Caco-2 (cell line): ENCODE data around the gene UBE2E3. TPM values are rescaled to one million over a fixed set of nuclear protein-coding genes. Genes with fewer than 3 reads are reported as not detected.
"Not testable (repeated sequence)": the region's sequence is repeated elsewhere in the genome, so short reads cannot be mapped to it uniquely, and the experiment has no call there.

Experiments
- BruUV-seq: library from RNA; stranded (reverse); fragments of 400-500 nt; replicated peaks from 2 replicates; lab custom pipeline; 2021; lab: Mats Ljungman, UMichigan
- CTCF ChIA-PET: fragments of 300-600 bp; sonication (Branson Sonifier 250); formaldehyde crosslinking; loops from one replicate; lab custom pipeline; 2022; ENCODE audit warnings: antibody characterized with exemption; lab: Charles Lee
- POLR2A ChIA-PET: fragments of 300-600 bp; sonication (Branson Sonifier 250); formaldehyde crosslinking; loops from one replicate; lab custom pipeline; 2022; ENCODE audit warnings: antibody characterized with exemption; lab: Charles Lee
- DNase-seq, 2 experiments: peaks; one replicate each; pipeline versions ENCODE4 v3.0.0 to v3.0.0-alpha.2; 2020 to 2022
- H3K27me3 ChIP-seq: replicated peaks from 2 replicates; pipeline ENCODE4 v1.6.0; 2011; ENCODE audit warnings: low read length; ENCODE audit not compliant: control insufficient read depth, insufficient read depth
- H3K36me3 ChIP-seq: 2 replicates; pipeline ENCODE4 v1.5.1; 2011; ENCODE audit warnings: low read length; ENCODE audit not compliant: control insufficient read depth, insufficient read depth
- H3K4me1 ChIP-seq: fragments of 250-450 bp; sonication (Bioruptor Pico); 2 replicates; pipeline ENCODE4 v1.5.1; 2020; ENCODE audit warnings: mild to moderate bottlenecking
- H3K4me3 ChIP-seq: 2 replicates; pipeline ENCODE4 v1.5.1; 2011; ENCODE audit warnings: low read depth, mild to moderate bottlenecking, control low read depth, low read length
- H3K9me3 ChIP-seq: fragments of 250-450 bp; sonication (Bioruptor Pico); 2 replicates; pipeline ENCODE4 v1.5.1; 2020; ENCODE audit warnings: mild to moderate bottlenecking, moderate library complexity
- H3K27ac Mint-ChIP-seq: one replicate; pipeline ENCODE4 v1.8.0; 2022; ENCODE audit warnings: mixed read lengths; ENCODE audit not compliant: unreplicated experiment
- H3K27me3 Mint-ChIP-seq: one replicate; pipeline ENCODE4 v1.8.0; 2022; ENCODE audit warnings: mixed read lengths; ENCODE audit not compliant: insufficient read depth, unreplicated experiment
- H3K36me3 Mint-ChIP-seq: one replicate; pipeline ENCODE4 v1.8.0; 2022; ENCODE audit warnings: mild to moderate bottlenecking, mixed read lengths; ENCODE audit not compliant: insufficient read depth, unreplicated experiment
- H3K4me1 Mint-ChIP-seq: one replicate; pipeline ENCODE4 v1.8.0; 2022; ENCODE audit warnings: low read depth, mixed read lengths; ENCODE audit not compliant: unreplicated experiment
- H3K4me3 Mint-ChIP-seq: one replicate; pipeline ENCODE4 v1.8.0; 2022; ENCODE audit warnings: mild to moderate bottlenecking, moderate library complexity, mixed read lengths; ENCODE audit not compliant: unreplicated experiment
- H3K9me3 Mint-ChIP-seq: one replicate; pipeline ENCODE4 v1.8.0; 2022; ENCODE audit warnings: mixed read lengths; ENCODE audit not compliant: unreplicated experiment
- CTCF ChIP-seq, 2 experiments: fragments of 200-600 bp in 1 of 2; IDR thresholded peaks; 1 replicate in 1 of 2; 2 replicates in 1 of 2; pipeline versions ENCODE4 v1.5.1 to v1.8.0; 2011 to 2022; ENCODE audit warnings: antibody characterized with exemption in 1 of 2, control low read depth in 1 of 2, inconsistent platforms in 1 of 2, low read depth in 1 of 2, low read length in 1 of 2, mild to moderate bottlenecking in 1 of 2, moderate library complexity in 1 of 2; ENCODE audit not compliant: insufficient read depth in 1 of 2, severe bottlenecking in 1 of 2, unreplicated experiment in 1 of 2
- intact Hi-C: fragments of 100-400 bp; cut with micrococcal nuclease; formaldehyde crosslinking; loops from one replicate; pipeline ENCODE4 v1.10.0; 2022; ENCODE audit not compliant: unreplicated experiment
- total RNA-seq: library from RNA; stranded (reverse); gene quantifications from 2 replicates; pipeline ENCODE4 v1.2.3, GENCODE V29; 2022

Gene UBE2E3
- total RNA-seq, 1 experiment from 2014 or later, result 9.0 TPM

GRCh38 chr2:181036848-181037603 is 56.6 kb downstream of the UBE2E3 start:
- ChIA-PET CTCF (no interaction called here), POLR2A (no interaction called here)
- Mint-ChIP-seq H3K27ac (no peak overlapping the region), H3K9me3 (no peaks in the 10 kb centered on the region), H3K4me3 (no peak overlapping the region), H3K36me3 (no peaks in the 10 kb centered on the region), H3K4me1 (no peaks in the 10 kb centered on the region), H3K27me3 (no peaks in the 10 kb centered on the region)
- Histone ChIP-seq H3K36me3 (no peaks in the 10 kb centered on the region), H3K9me3 (no peaks in the 10 kb centered on the region), H3K27me3 (no peaks in the 10 kb centered on the region), H3K4me3 (no peak overlapping the region), H3K4me1 (no peaks in the 10 kb centered on the region)
- no peak for TF ChIP-seq CTCF (IDR thresholded peaks at IDR 0.05; ENCODE audit: insufficient read depth in 1 of 2, low read depth in 1 of 2, low read length in 1 of 2, severe bottlenecking in 1 of 2, unreplicated experiment in 1 of 2)
- no TSS peak for BruUV-seq
- intact Hi-C loops, result no loop called here
- no peak for DNase-seq

- Histone ChIP-seq H3K9me3 (no peaks in the 10 kb centered on the region), H3K4me1 (no peaks in the 10 kb centered on the region), H3K27me3 (no peaks in the 10 kb centered on the region), H3K36me3 (no peaks in the 10 kb centered on the region), H3K4me3 (no peak overlapping the region)
- Mint-ChIP-seq H3K4me1 (no peaks in the 10 kb centered on the region), H3K36me3 (no peaks in the 10 kb centered on the region), H3K9me3 (no peaks in the 10 kb centered on the region), H3K27me3 (no peaks in the 10 kb centered on the region), H3K27ac (no peak overlapping the region), H3K4me3 (no peak overlapping the region)
- CTCF ChIA-PET, result no interaction called here
- BruUV-seq, result no TSS peak
- POLR2A ChIA-PET, result no interaction called here
- no peak for DNase-seq
- TF ChIP-seq CTCF (IDR thresholded peaks at IDR 0.05; ENCODE audit: insufficient read depth in 1 of 2, low read depth in 1 of 2, low read length in 1 of 2, severe bottlenecking in 1 of 2, unreplicated experiment in 1 of 2), result no peak
- intact Hi-C loops, result no loop called here
Observed at GRCh38 chr2:181037922-181038321, 57.5 kb downstream of the UBE2E3 start.

- H3K9me3 ChIP-seq, result no peaks in the 10 kb centered on the region
- Mint-ChIP-seq H3K4me1 (no peaks in the 10 kb centered on the region), H3K36me3 (no peaks in the 10 kb centered on the region), H3K4me3 (no peak overlapping the region), H3K27ac (no peak overlapping the region), H3K9me3 (no peaks in the 10 kb centered on the region), H3K27me3 (no peaks in the 10 kb centered on the region)
- BruUV-seq, result no TSS peak
- CTCF ChIA-PET, result no interaction called here
- H3K27me3 ChIP-seq, result no peaks in the 10 kb centered on the region
- H3K4me3 ChIP-seq, result no peak overlapping the region
- no peak for TF ChIP-seq CTCF (IDR thresholded peaks at IDR 0.05; ENCODE audit: insufficient read depth in 1 of 2, low read depth in 1 of 2, low read length in 1 of 2, severe bottlenecking in 1 of 2, unreplicated experiment in 1 of 2)
- H3K4me1 ChIP-seq, result no peaks in the 10 kb centered on the region
- DNase-seq, result no peak
- POLR2A ChIA-PET, result no interaction called here
- no peaks in the 10 kb centered on the region for H3K36me3 ChIP-seq
- intact Hi-C loops, result no loop called here
Observed at GRCh38 chr2:181038796-181039195, 58.4 kb downstream of the UBE2E3 start.

GRCh38 chr2:181040839-181041238 is 60.4 kb downstream of the UBE2E3 start:
- H3K4me1 ChIP-seq, CTCF ChIA-PET, H3K4me3 Mint-ChIP-seq: not testable (repeated sequence)

More at GRCh38 chr2:181040839-181041238, 60.4 kb downstream of the UBE2E3 start:
- H3K27ac Mint-ChIP-seq, H3K27me3 ChIP-seq, H3K36me3 Mint-ChIP-seq, H3K9me3 Mint-ChIP-seq, BruUV-seq, H3K36me3 ChIP-seq, H3K4me1 Mint-ChIP-seq, H3K9me3 ChIP-seq, intact Hi-C loops, H3K4me3 ChIP-seq, POLR2A ChIA-PET, DNase-seq, H3K27me3 Mint-ChIP-seq: not testable (repeated sequence)
